HG03520 (cell line): ENCODE measurements around the gene ABTB1.
"Not testable (repeated sequence)": the region's sequence is repeated elsewhere in the genome, so short reads cannot be mapped to it uniquely, and the experiment has no call there.

Experiments used
- ATAC-seq: cut with Tn5 transposase; IDR thresholded peaks from one replicate; pipeline ENCODE4 v1.9.1; 2021; ENCODE audit warnings: mild to moderate bottlenecking, moderate library complexity; ENCODE audit not compliant: unreplicated experiment

Gene ABTB1

DNA sequence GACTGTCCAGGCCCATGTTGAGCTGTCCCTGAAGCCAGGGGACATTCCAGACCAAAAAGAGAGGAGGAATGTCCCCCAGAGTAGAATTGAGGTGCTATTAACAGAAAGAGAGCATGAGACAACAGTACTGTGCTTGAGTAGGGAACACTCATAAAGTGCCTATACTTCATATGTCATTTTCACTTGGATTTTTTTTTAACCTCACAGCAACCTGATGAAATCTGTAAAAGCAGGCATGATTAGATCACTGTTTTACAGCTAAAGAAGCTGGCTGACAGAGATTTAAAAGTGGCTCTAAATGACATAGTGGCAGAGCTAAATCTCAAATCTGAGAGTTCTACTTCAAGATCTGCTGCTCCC, 24.9 kb upstream of the ABTB1 start:
- no peak for ATAC-seq

DNA sequence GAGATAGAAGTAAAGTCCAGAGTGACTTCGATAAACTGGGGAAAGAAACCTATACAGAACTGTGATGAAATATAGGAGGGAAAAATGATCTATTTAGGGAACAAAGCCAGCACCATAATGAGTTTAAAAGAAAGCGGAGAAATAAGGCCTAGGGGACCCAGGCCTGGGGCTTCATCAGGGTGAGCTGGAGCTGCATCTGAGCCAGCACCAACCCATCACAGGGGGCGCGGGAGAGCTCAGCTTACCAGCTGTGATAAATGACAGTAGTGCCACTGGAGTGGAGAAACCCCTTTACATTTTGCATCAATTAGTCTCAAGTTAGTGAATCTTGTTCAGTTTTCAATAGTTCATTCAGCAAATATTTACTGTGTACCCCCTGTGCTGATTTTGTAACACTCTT, 22.5 kb upstream of the ABTB1 start:
- no peak for ATAC-seq

DNA sequence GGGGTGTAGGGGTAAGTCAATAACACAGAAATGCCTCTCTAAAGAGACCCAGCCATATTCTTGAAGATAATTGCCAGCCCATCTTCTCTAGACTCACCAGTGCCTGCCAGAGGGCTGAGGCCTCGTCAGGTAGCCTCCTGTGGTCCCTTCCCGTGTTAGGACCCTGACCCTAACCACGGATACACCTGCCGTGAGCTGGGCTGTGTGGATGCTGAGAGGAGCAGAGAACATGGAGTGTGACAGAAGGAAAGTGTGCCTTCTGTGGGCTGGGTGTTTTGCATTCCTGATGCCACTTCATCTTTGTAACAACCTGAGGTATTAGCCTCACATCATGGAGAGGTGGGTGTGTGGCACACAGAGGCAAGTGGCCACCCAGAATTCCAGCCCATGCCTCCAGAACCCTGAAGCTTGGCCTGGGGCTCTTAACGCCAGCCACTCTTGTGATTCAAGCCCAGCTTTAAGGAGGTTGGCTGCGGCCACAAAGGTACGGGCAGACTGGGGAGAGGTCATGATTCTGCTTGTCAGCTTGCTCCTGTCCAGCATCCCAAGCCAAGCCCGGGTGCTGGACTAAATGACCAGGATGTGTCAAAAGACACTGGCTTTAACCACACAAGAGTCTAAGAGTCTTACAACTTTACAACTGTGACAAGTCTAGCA, 21.1 kb upstream of the ABTB1 start:
- no peak for ATAC-seq

DNA sequence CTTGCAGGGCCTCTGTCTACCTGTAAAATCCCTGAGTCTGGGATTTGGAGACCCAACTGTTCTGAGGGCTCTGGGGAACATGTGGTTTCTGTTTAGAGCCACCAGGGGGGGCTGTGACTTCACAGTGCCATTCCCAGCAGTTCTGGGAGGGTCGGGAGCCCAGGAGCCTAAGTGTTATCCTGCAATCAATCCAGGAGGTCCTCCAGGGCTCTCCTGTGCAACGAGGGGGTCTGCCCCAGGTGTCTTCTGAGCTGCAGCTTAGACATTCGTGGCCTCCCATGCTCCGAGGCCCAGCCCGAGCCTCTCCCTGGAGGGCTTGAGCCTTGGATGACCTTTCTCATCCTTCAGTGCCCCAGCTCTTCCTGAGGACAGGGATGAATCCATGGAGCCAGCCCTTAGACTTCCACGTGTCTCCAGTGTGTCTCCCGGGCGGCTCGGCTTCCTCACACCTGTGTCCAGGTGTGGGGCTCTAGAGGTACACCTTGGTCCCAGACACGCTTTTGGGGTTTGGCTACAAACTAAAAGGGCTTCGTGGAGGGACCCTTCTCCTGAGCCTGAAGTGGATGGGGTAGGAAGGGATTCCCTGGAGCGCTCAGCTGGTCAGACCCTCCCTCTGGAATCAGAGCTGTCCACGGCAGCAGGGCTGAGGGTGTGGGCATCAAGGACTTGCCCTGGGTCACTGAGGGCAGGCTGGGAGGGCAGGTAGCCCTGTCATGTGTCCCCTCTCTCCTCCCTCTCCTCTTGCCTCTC, 20.3 kb upstream of the ABTB1 start:
- ATAC-seq, result no peak

DNA sequence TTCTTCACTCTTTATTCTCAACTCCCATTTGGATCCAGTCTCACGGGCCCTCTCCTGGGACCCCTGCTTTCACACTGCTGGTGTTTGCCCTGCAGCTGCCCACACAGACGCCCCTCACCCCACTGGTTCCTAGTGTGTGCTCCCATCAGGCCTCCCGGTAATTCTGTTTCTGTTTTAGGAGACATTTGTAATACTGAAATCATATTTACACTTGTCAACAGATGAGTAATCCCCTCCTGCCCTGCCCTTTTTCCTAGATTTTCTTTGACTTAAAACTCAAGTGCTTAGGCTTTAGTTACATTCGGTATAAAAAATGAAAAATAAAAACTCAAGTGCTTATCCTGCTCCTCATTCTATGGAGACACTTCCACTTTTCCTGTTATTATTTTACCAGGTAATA, 18.4 kb upstream of the ABTB1 start:
- ATAC-seq, result no peak

DNA sequence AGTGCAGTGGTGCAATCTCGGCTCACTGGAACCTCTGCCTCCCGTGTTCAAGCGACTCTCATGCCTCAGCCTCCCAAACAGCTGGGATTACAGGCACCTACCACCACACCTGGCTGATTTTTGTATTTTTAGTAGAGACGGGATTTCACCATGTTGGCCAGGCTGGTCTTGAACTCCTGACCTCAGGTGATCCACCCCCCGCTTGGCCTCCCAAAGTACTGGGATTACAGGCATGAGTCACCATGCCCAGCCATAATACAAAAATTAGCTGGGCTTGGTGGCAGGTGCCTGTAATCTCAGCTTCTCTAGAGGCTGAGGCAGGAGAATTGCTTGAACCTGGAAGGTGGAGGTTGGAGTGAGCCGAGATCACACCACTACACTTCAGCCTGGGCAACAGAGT, 17.8 kb upstream of the ABTB1 start:
- not testable (repeated sequence) for ATAC-seq

DNA sequence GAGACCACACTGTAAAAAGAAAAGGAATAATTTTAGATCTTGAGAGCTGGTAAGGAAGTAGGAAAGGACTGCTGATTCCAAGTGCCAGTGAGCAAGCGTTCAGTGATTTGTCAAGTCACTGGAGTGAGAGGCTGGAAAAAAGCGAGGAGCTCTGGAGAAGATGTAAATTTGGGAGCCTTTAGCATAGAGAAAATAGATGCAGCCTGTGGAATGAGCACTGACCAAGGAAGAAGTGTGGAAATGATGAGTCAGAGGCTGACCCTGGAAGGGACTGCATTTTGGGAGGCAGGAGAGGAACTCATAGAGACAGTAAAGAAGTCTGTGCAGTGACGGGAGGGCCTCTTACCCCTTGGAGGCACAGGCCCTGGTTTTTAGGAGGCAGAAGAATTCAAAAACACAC, 17.1 kb upstream of the ABTB1 start:
- ATAC-seq, result no peak

DNA sequence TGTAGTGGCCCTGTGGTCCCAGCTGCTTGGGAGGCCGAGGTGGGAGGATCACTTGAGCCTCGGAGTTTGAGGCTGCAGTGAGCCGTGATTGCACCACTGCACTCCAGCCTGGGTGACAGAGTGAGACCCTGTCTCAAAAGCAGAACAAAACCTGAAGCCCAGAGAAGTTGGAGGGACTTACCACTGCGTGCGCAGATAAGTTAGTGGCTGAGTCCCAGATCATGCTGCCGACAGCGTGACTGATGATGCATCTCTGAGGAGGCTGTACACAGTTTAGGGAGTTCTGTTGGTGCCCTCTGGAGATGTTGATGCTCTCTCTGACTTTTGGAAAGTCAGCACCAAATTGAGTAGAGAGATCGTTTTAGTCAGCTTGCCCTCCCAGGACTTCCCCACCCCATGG, 15.8 kb upstream of the ABTB1 start:
- ATAC-seq, result no peak

DNA sequence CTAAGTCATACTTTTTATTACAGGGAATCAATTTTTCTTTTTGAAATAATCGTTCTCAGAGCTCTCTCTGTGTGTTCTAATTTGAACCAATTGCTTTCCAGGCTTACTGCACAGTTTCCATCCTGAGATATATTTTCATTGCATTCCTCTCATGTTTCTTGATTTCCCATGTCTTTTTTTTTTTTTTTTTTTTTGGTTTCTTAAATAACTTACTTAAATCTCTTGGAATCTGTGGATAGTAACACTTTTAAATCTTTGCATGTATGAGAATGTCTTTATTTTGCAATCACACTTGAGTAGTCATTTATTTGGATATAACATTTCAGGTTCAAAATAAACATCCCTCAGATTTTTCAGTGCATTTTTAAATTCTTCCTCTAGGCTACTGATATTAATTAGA, 14.5 kb upstream of the ABTB1 start:
- no peak for ATAC-seq

DNA sequence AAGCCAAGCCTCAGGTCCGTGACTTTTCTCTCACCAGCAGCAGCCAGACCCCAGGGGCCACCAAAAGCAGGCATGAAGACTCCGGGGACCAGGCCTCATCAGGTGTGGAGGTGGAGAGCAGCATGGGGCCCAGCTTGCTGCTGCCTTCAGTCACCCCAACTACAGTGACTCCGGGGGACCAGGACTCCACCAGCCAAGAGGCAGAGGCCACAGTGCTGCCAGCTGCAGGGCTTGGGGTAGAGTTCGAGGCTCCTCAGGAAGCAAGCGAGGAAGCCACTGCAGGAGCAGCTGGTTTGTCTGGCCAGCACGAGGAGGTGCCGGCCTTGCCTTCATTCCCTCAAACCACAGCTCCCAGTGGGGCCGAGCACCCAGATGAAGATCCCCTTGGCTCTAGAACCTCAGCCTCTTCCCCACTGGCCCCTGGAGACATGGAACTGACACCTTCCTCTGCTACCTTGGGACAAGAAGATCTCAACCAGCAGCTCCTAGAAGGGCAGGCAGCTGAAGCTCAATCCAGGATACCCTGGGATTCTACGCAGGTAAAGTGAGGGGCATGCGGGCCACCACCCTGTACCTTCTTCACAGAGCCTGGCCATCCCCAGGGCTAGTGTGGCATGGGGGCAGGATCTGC, 12.0 kb upstream of the ABTB1 start:
- ATAC-seq, result no peak

DNA sequence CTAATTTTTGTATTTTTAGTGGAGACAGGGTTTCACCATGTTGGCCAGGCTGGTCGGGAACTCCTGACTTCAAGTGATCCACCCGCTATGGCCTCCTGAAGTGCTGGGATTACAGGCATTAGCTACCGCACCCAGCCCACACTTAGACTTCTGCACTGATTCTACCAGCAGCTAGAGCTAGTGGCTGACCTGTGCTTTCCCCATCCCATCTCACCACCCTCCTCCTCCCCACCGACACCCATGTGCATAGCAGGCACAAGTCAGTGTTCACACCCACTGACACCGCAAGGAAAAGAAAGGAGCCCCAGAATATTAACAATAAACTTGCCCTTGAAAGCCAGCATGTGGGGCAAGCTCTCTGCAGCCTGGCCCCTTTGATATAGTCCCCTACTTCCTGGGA, 11.2 kb upstream of the ABTB1 start:
- no peak for ATAC-seq

DNA sequence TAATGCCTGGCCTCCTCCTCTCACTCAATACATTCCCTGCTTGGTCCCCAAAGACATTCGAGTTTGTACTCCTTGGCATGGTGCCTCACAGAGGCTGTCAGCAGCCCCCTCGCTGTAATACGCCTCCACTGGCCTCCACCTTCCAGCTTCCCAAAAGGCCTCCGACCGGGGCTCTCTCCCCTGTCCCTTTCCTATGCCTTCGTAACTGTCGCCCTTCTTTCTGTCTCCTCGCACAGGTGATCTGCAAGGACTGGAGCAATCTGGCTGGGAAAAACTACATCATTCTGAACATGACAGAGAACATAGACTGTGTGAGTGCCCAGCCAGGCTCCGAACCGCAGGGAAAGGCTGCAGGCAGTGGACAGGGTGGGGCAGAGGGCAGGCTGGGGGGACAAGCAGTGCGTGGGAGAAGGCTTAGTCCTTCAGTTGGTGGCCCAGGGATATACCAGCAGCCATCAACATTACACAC, 10.7 kb upstream of the ABTB1 start:
- no peak for ATAC-seq

DNA sequence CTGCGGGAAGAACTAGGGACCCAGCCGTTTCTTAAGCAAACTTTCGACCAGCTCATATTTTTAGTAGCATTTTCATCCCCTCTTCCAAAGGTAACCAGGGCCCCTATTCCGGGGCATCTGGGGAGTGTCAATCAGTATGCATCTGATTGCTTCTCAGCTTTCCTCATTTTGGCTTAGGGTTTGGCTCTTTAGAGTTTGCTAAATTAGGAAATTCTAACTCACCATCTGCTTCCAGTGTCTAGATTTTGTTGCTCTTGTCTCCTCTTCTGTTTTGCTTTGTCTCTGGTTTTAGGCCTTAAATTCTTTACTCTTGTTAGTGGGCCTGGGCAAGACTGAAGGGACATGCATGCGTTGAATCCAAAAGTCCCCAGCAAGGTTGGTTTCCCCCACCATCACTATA, 9.6 kb upstream of the ABTB1 start:
- no peak for ATAC-seq

DNA sequence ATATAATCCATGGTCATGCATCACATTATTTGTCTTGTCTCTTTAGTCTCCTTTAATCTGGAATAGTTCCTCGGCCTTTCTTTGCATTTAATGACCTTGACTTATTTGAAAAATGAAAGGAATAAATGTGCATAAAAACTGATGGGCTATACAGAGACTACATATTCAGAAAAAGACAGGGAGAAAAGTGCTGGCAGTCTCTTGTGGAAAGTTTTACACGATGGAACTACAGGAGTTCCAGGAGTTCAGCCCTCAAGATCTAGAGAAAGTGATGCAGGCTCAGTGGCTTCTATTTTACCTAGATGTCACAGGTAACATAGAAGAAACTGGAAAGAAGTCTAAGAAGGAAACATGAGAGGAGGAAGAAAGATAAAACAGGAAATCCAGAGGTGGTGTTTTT, 7.6 kb upstream of the ABTB1 start:
- ATAC-seq, result no peak

DNA sequence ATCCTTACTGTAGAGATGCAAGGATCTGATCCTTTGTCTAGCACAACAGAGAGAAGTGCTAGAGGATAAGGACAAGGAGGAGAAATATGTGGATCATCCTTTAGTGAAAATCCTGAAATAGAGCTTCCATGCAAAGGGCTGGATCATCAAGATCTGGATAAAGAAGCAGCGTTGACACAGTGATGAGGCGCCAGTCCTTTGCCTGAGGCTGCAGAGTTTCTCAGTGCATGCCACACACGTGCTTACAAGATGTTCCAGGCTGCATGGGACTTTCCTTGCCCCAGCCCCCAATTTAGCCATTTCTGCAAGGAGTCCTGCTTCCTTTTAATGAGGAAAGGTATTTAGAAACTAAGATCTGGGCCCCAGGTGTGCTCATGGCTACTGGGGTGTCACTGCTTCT, 7.2 kb upstream of the ABTB1 start:
- no peak for ATAC-seq

DNA sequence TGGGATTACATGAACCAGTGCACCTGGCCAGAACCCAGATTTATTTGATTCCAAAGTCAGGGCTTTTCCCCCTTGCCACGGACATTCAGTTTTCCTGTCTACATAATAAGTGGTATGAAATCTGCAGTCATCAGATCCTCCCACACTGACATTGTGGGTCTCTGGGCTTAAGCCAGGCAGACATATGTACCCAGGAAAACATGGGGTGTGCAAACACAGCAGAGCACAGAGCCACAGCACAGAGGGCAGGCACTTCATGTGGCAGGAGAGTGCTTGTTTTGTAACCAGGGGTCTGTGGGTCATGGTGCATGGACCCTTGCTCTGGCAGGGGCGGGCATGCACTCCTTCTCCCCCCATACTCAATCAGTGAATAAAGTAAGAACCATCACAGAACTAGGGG, 6.1 kb upstream of the ABTB1 start:
- ATAC-seq, result no peak

DNA sequence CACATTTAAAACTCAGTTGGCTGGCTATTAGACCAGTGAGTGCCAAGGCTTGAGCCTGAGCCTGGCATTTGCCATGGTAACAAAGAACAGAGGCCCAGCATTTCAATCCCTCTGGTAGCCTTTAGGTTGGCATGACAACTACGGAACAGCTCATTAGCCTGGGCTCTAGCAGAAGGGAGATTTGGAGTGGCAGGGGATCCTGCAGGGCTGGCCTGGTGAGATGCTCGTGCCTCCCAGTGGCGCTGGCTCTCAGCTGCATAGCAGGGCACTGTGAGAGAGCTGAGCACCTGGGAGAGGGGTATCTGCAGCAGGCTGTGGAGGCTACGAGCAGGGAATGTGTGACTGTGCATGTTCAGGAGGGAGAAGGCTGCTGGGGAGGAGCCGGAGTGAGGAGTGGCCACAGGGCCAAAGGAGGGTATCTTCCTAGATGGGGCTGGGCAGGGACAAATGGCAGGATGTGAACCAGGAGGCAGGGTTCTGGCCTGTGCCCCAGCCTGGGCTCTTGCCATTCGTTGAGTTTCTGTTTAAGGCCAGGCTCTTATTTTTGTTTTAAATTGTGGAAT, 5.6 kb upstream of the ABTB1 start:
- ATAC-seq, result no peak

DNA sequence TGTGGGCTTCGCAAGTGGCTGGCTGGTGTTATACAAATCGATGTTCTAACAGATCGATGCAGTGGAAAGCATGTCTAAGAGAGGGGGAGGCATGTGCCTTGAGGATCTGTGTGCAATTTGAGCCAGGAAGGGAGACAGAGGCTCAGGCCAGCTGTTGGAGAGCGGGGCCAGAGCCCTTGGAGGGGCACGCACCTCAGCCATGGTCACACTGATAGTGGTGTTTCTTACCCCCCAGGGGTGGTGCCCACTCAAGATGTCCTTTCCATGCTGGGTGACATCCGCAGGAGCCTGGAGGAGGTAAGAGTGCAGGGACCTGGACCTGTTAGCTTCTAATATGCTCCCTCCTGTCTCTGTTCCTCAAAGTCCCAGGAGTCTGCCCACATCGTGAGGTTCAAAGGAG, 3.8 kb upstream of the ABTB1 start:
- no peak for ATAC-seq

DNA sequence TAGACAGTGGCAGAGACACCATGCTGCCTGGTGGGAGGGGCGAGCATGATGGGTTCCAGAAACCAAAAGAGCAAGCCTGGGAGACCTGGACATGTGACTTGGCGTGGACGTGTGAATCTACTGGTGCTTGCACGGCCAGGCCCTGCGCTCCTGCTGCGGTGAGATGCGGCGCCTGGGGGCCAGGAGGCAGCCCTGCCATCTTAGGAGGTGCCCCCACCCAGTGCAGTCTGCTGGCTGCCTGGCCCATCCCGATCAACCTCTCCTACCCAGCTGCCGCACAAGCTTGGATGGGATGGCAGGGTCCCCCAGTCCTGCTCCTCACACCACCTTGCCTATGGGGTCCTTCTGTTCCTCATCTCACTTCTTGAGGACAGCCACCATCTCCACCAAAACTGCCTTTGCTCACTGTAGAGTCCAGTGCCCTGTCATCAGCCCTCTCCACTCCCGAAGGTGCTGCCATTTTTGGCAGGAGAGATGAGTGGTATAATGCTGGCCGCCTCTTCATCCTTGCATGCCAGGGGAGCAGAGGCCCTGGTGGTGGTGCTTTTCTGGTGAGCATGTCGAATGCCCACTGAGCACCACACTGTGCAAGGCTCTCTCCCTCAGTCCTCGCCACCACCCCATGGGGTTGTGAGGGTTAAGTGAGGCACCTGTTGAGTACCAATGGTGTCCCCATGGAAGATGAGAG, 3.1 kb upstream of the ABTB1 start:
- no peak for ATAC-seq

DNA sequence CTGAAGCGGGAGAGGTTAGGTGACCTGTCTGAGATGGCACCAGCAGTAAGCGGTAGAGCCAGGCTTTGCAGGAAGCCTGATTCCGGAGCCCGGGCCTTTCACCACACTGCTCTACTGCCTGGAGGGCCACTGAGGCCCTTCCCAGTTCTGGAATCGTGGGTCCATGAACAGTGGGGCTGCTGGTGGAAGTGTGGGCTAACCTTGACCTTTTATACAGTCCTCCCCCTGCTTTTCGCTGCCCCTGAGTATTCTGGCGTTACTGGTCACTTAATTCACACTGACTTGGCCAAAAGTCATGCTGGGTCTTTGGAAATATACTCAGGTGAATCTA, 2.6 kb upstream of the ABTB1 start:
- ATAC-seq, result no peak

DNA sequence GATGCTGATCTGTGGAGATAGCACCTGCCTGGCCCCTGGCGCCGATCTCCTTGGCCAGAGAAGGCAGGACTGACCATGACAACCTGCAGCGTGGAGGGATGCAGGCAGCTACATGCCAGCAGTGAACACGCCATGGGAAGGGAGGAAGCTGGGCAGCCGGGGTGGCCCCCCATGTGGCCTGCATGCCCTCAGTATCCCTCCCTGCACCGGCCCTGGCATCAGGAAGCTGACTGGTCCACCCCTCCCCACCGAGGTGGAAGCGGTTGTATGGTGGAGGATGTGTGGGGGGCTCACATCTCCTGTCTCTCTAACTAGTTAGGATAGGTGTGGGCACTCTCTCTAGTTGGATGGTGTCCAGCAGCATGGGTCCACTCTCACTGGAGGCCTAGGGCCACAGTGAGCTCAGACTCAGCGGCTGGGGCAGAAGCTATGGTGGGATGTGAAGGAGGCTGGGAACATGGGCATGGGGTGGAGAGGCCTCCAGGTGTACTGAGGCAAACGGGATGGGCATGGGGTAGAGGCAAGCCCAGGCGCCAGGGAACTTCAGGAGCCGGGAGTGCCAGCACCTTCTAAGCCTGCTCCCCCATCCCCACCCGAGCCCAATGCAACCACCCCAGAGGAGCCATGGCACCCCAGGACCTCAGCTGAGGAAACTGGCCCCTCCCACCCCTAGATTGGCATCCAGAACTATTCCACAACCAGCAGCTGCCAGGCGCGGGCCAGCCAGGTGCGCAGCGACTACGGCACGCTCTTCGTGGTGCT, 1.8 kb upstream of the ABTB1 start:
- no peak for ATAC-seq
